Neural crest cell (in vitro differentiated cells): ENCODE results near the gene ZNF175. TPM values are rescaled to one million over a fixed set of nuclear protein-coding genes. Genes with fewer than 3 reads are reported as not detected.
A peak's percentile ranks its signal among the peaks of the same experiment; 100 is the strongest.

Source experiments
- DNase-seq: peaks from one replicate; pipeline ENCODE4 v3.0.0; 2021; ENCODE audit warnings: low read depth, mixed read lengths, low spot score
- H3K27ac Mint-ChIP-seq: one replicate; pipeline ENCODE4 v1.8.0; 2021; ENCODE audit warnings: mild to moderate bottlenecking, mixed read lengths; ENCODE audit not compliant: unreplicated experiment
- H3K27me3 Mint-ChIP-seq: 2 replicates; pipeline ENCODE4 v1.8.0; 2021; ENCODE audit warnings: low read depth, mild to moderate bottlenecking, mixed read lengths
- H3K36me3 Mint-ChIP-seq: 2 replicates; pipeline ENCODE4 v1.8.0; 2021; ENCODE audit warnings: low read depth, mild to moderate bottlenecking, mixed read lengths
- H3K4me1 Mint-ChIP-seq: 2 replicates; pipeline ENCODE4 v1.8.0; 2021; ENCODE audit warnings: mixed read lengths
- H3K4me3 Mint-ChIP-seq: one replicate; pipeline ENCODE4 v1.8.0; 2021; ENCODE audit warnings: mild to moderate bottlenecking, mixed read lengths
- H3K9me3 Mint-ChIP-seq: 2 replicates; pipeline ENCODE4 v1.8.0; 2021; ENCODE audit warnings: mixed read lengths
- CTCF ChIP-seq: fragments of 200-600 bp; sonication (generic); conservative IDR thresholded peaks from 2 replicates; pipeline ENCODE4 v1.5.0; 2021; ENCODE audit warnings: antibody characterized with exemption, mild to moderate bottlenecking
- total RNA-seq: library from RNA; stranded (reverse); gene quantifications from 2 replicates; pipeline ENCODE4 v1.2.1, GENCODE V29; 2021

ZNF175 gene
- total RNA-seq, 1 donor from 2014 or later: 12.9 TPM

- no peak overlapping the region for H3K27ac Mint-ChIP-seq
- peaks cover 3% of the 10 kb centered on the region for H3K27me3 Mint-ChIP-seq
- no peak for TF ChIP-seq CTCF
- peaks cover 20% of the 10 kb centered on the region for H3K4me1 Mint-ChIP-seq
- H3K4me3 Mint-ChIP-seq: peak overlapping the region; percentile 47
- no peak for DNase-seq
- H3K9me3 Mint-ChIP-seq: peaks cover 3% of the 10 kb centered on the region
- peaks cover 18% of the 10 kb centered on the region for H3K36me3 Mint-ChIP-seq
These were observed 21.4 kb downstream of the ZNF175 start for GRCh38 chr19:51592521-51592920.

- H3K4me1 Mint-ChIP-seq: peaks cover 20% of the 10 kb centered on the region
- H3K9me3 Mint-ChIP-seq: no peaks in the 10 kb centered on the region
- H3K27ac Mint-ChIP-seq: no peak overlapping the region
- peaks cover 11% of the 10 kb centered on the region for H3K36me3 Mint-ChIP-seq
- DNase-seq: no peak
- TF ChIP-seq CTCF: no peak
- peak overlapping the region; percentile 91 for H3K4me3 Mint-ChIP-seq
- peaks cover 3% of the 10 kb centered on the region for H3K27me3 Mint-ChIP-seq
These were observed 22.2 kb downstream of the ZNF175 start for GRCh38 chr19:51593138-51593890.

DNA sequence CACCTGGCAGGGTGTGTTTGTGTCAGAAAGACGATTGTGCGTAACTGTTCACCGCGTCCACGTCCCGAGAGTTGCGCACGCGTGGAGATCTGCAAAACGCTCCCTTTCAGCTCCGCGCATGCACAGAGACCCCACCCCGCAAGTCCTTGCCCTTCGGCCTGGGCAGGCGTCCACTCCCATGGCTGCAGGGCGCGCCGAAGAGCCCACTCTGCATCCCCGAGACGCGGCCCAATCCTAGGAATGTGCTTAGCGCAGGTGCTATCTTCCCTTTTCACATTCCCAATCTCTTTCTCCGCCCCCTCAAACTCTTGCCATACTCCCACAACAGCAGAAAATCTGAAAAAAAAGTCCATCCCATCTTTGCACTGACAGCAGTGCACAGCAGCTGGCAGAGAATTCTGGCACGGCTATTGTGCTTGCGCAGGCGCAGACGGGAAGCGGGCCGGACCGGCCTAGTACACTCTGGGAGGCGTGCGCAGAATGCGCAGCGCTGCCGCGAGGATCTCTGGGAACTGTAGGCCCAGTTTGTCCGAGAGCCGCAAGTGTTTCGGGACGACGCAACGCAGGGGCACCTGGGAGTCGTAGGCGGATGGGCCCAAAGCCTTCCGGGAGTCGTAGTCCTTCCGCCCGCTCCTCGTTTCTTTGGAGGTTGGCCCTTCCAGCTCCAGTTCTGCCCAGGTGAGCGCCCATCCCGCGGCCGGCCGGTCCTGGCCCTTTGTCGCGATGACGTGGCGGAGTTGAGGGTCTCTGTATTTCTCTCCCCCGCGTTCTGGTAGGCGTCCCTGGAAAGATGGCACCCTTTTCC lies 23.1 kb downstream of the ZNF175 start:
- no peaks in the 10 kb centered on the region for H3K9me3 Mint-ChIP-seq
- peaks cover 7% of the 10 kb centered on the region for H3K36me3 Mint-ChIP-seq
- peak; percentile 91 for DNase-seq
- no peak for TF ChIP-seq CTCF
- peak overlapping the region; percentile 91 for H3K4me3 Mint-ChIP-seq
- H3K27ac Mint-ChIP-seq: peak overlapping the region; percentile 92
- peaks cover 20% of the 10 kb centered on the region for H3K4me1 Mint-ChIP-seq
- H3K27me3 Mint-ChIP-seq: peaks cover 3% of the 10 kb centered on the region

DNA sequence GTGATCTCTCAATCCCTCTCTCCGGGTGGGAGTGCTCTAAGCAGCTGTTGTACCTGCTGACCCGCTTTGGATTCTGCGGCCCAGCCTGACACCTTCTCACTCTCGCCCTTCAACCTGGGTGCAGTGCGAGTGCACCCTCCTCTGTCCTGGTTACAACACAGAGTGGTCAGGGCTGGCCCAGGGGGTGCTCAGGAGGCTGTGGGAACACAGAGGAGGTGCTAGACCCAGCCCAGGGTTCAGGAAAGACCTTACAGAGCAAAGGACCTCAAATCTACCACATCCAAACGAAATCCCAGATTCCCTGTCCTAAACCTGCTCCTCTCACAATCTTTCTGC lies 23.7 kb downstream of the ZNF175 start:
- H3K4me1 Mint-ChIP-seq: peaks cover 20% of the 10 kb centered on the region
- no peak for DNase-seq
- peaks cover 3% of the 10 kb centered on the region for H3K27me3 Mint-ChIP-seq
- no peaks in the 10 kb centered on the region for H3K9me3 Mint-ChIP-seq
- no peak for TF ChIP-seq CTCF
- H3K36me3 Mint-ChIP-seq: peaks cover 2% of the 10 kb centered on the region
- peak overlapping the region; percentile 92 for H3K27ac Mint-ChIP-seq
- peak overlapping the region; percentile 91 for H3K4me3 Mint-ChIP-seq

DNA sequence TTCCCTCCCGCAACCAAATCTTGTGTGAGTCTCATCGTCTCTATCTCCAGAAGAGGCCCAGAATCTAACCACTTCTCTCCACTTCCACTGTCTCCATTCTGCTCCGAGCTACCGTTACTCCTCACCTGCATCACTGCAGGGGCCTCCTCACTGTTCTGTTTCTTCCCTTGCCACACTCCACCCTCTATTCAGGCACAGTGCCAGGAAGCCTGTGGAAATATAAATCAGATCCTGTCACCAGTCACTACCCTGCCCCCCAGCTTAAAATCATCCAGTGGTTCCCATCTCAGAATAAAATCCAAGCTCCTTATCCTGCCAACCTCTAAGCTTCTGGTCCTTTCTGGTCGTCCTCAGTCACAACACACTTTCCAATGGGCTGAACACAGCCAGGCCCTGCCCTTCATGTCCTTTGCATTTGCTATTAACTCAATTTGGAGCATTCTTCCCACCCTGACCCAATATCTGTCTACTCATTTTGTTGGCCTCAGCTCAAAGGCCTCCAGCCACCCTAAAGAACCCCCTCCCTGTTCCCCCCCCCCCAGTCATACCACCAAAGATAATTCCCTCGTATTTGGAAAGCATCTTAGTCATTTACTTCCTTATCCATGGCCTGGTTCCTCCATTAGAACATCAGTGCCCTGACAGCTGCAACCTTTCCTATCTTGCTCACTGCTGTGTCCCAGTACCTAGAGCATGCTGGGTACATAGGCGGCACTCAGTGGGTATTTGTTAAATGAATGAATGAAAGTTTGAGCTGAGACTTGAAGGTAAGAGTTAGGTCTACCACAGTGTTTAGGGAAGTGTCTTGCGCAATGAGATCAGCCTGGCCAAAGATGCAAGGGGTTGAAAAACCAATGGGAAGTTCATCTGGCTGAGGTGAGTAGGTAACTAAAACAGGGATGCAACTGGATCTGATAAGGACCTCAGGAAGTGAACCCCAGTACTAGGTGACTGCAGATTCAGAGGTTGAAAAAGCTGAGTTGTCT lies 24.4 kb downstream of the ZNF175 start:
- no peak for DNase-seq
- Mint-ChIP-seq H3K36me3 (no peaks in the 10 kb centered on the region), H3K27me3 (peaks cover 6% of the 10 kb centered on the region), H3K4me3 (peak overlapping the region; percentile 91), H3K4me1 (peaks cover 20% of the 10 kb centered on the region), H3K27ac (no peak overlapping the region), H3K9me3 (no peaks in the 10 kb centered on the region)
- TF ChIP-seq CTCF: no peak
